B cell (primary cell): ENCODE results near the gene ARL9. TPM values are rescaled to one million over a fixed set of nuclear protein-coding genes. Genes with fewer than 3 reads are reported as not detected.

Experiments used
- ATAC-seq: fragments of 200-7000 bp; cut with Tn5 transposase; one replicate; pipeline ENCODE4 v1.10.0; 2021; ENCODE audit warnings: low read depth, mild to moderate bottlenecking, moderate number of reproducible peaks, moderate library complexity
- CTCF ChIA-PET: fragments of 350-600 bp; sonication (Branson Sonifier 250); formaldehyde crosslinking; loops from one replicate; lab custom pipeline; 2021; ENCODE audit warnings: antibody characterized with exemption, inconsistent platforms; lab: Charles Lee
- POLR2A ChIA-PET: fragments of 350-600 bp; sonication (Branson Sonifier 250); formaldehyde crosslinking; loops from one replicate; lab custom pipeline; 2021; ENCODE audit warnings: antibody characterized with exemption; lab: Charles Lee
- DNase-seq: peaks from one replicate; pipeline ENCODE4 v3.0.0; 2013
- H2AFZ ChIP-seq: 2 replicates; pipeline ENCODE4 v1.6.1; 2012; ENCODE audit warnings: mild to moderate bottlenecking, low read depth, low read length; ENCODE audit not compliant: insufficient read depth, poor library complexity, severe bottlenecking
- H3K27ac ChIP-seq, 2 donors: 1 replicate in 1 of 2; 2 replicates in 1 of 2; pipeline ENCODE4 v1.5.1; 2012 to 2013; ENCODE audit warnings: low read length in 2 of 2, mild to moderate bottlenecking in 2 of 2, moderate library complexity in 1 of 2
- H3K27me3 ChIP-seq, 4 experiments: fragments of 200-600 bp in 1 of 4; sonication (generic) in 1 of 4; replicated peaks in 1 of 4; 1 replicate in 2 of 4; 2 replicates in 2 of 4; pipeline versions ENCODE4 v1.6.1 to v1.7.0; 2013 to 2016; ENCODE audit warnings: low read length in 3 of 4, mild to moderate bottlenecking in 2 of 4, mixed read lengths in 1 of 4, moderate library complexity in 1 of 4; ENCODE audit not compliant: insufficient read depth in 4 of 4, control insufficient read depth in 3 of 4; ENCODE audit errors: control extremely low read depth in 1 of 4
- H3K36me3 ChIP-seq, 2 experiments: replicated peaks in 1 of 2; 1 replicate in 1 of 2; 2 replicates in 1 of 2; pipeline versions ENCODE4 v1.6.1 to v1.7.1; 2013; ENCODE audit warnings: low read length in 1 of 2; ENCODE audit not compliant: insufficient read depth in 2 of 2, control insufficient read depth in 1 of 2; ENCODE audit errors: control extremely low read depth in 1 of 2, extremely low read depth in 1 of 2
- H3K4me1 ChIP-seq, 2 donors: fragments of 200-600 bp in 1 of 2; sonication (generic) in 1 of 2; 1 replicate in 1 of 2; 2 replicates in 1 of 2; pipeline versions ENCODE4 v1.5.1 to v1.6.1; 2013 to 2017; ENCODE audit warnings: low read length in 2 of 2; ENCODE audit not compliant: control insufficient read depth in 2 of 2, insufficient read depth in 2 of 2
- H3K4me2 ChIP-seq: replicated peaks from 2 replicates; pipeline ENCODE3; 2012; ENCODE audit warnings: mild to moderate bottlenecking, low read depth, low read length; ENCODE audit not compliant: poor library complexity, severe bottlenecking
- H3K4me3 ChIP-seq, 5 experiments: fragments of 200-600 bp in 1 of 5; sonication (generic) in 1 of 5; 1 replicate in 3 of 5; 2 replicates in 2 of 5; pipeline versions ENCODE4 v1.5.1 to v1.7.0; 2011 to 2016; ENCODE audit warnings: low read length in 4 of 5, mild to moderate bottlenecking in 4 of 5, low read depth in 2 of 5, control low read depth in 1 of 5, moderate library complexity in 1 of 5; ENCODE audit not compliant: insufficient read depth in 1 of 5; ENCODE audit errors: control extremely low read depth in 1 of 5, extremely low read depth in 1 of 5
- H3K79me2 ChIP-seq: fragments of 200-600 bp; sonication (generic); one replicate; pipeline ENCODE4 v1.6.0; 2016; ENCODE audit warnings: low read length; ENCODE audit not compliant: control insufficient read depth, insufficient read depth
- H3K9ac ChIP-seq: fragments of 200-600 bp; sonication (generic); 2 replicates; pipeline ENCODE4 v1.6.1; 2017; ENCODE audit warnings: mild to moderate bottlenecking, low read length, moderate library complexity
- H3K9me3 ChIP-seq, 3 donors: one replicate each; pipeline versions ENCODE4 v1.6.1 to v1.7.1; 2013; ENCODE audit warnings: low read length in 2 of 3; ENCODE audit not compliant: control insufficient read depth in 2 of 3, insufficient read depth in 1 of 3; ENCODE audit errors: control extremely low read depth in 1 of 3
- H4K20me1 ChIP-seq: 2 replicates; pipeline ENCODE4 v1.6.0; 2012; ENCODE audit warnings: mild to moderate bottlenecking, low read length; ENCODE audit not compliant: insufficient read depth, control insufficient read depth, poor library complexity, severe bottlenecking
- H3K27ac Mint-ChIP-seq: one replicate; pipeline ENCODE4 v1.8.0; 2021; ENCODE audit warnings: mixed read lengths
- H3K27me3 Mint-ChIP-seq: one replicate; pipeline ENCODE4 v1.8.0; 2021; ENCODE audit warnings: mixed read lengths
- H3K4me1 Mint-ChIP-seq: one replicate; pipeline ENCODE4 v1.8.0; 2021; ENCODE audit warnings: mixed read lengths
- H3K4me3 Mint-ChIP-seq: one replicate; pipeline ENCODE4 v1.8.0; 2021; ENCODE audit warnings: mixed read lengths
- H3K9me3 Mint-ChIP-seq: one replicate; pipeline ENCODE4 v1.8.0; 2022; ENCODE audit warnings: mixed read lengths; ENCODE audit not compliant: insufficient read depth
- CTCF ChIP-seq: fragments of 200-600 bp; IDR thresholded peaks from one replicate; pipeline ENCODE4 v1.8.0; 2022; ENCODE audit warnings: antibody characterized with exemption, mild to moderate bottlenecking
- EZH2 ChIP-seq: IDR thresholded peaks from 2 replicates; pipeline ENCODE4 v1.6.1; 2012; ENCODE audit warnings: borderline replicate concordance, low read depth, mild to moderate bottlenecking, moderate library complexity, low read length; ENCODE audit not compliant: insufficient read depth, poor library complexity, severe bottlenecking
- WGBS: methylation state at CpG from one replicate; pipeline ENCODE4 v1.1.5; 2013; ENCODE audit warnings: missing lambda C conversion rate; ENCODE audit not compliant: insufficient coverage; 5-methylcytosine and 5-hydroxymethylcytosine counted together
- intact Hi-C: fragments of 100-400 bp; cut with micrococcal nuclease; formaldehyde crosslinking; loops from one replicate; pipeline ENCODE4 v1.10.0; 2022
- polyA plus RNA-seq: library from polyadenylated mRNA; depleted of rRNA; stranded (reverse); fragments of >200 nt; gene quantifications from 2 replicates; pipeline ENCODE4 v1.2.3, GENCODE V29; 2012
- total RNA-seq, 2 donors: library from RNA; stranded (reverse); fragments of 120-200 nt in 1 of 2; gene quantifications; 1 replicate in 1 of 2; 2 replicates in 1 of 2; pipeline versions ENCODE4 v1.2.3 to v1.2.4, GENCODE V29; 2013 to 2022

Gene ARL9
- total and polyA plus RNA-seq, 2 donors (not counting 1 experiment from before 2014, with no cell fraction given): 0.17 TPM; not detected in 1

GRCh38 chr4:56544573-56545131 is 39.1 kb downstream of the ARL9 start:
- Mint-ChIP-seq H3K27ac (peak overlapping the region; percentile 53), H3K4me3 (peak overlapping the region; percentile 77), H3K4me1 (peaks cover 12% of the 10 kb centered on the region), H3K9me3 (no peaks in the 10 kb centered on the region), H3K27me3 (peaks cover 13% of the 10 kb centered on the region)
- TF ChIP-seq CTCF: peak; percentile 99
- no peak for TF ChIP-seq EZH2
- Histone ChIP-seq H4K20me1 (no peaks in the 10 kb centered on the region), H3K9ac (peak overlapping the region; percentile 21), H3K4me3 (peak overlapping the region in 4 of 5 experiments; percentile 17 to 45 (median 38)), H3K79me2 (no peaks in the 10 kb centered on the region), H3K4me2 (peak overlapping the region; percentile 65), H3K4me1 (peaks cover 7% of the 10 kb centered on the region in 2 donors), H3K9me3 (no peaks in the 10 kb centered on the region), H3K36me3 (no peaks in the 10 kb centered on the region), H3K27me3 (peaks cover 0 to 5% (median 3%) of the 10 kb centered on the region in 4 experiments), H3K27ac (no peak overlapping the region), H2AFZ (peak overlapping the region; percentile 67)
- CTCF ChIA-PET: interaction anchor here (0.7 to 2.9 kb wide), 19 partner anchors 12 to 292 kb away, joined by 3 to 29 read pairs (median 3); partner anchors contain the start of genes AASDH and PPAT
- WGBS: 3% methylated on average over 31 of the region's 33 CpGs
- peak; percentile 88 for DNase-seq
- ATAC-seq: peak; percentile 100
- POLR2A ChIA-PET: interaction anchor here (0.5 to 1.0 kb wide), 2 partner anchors 259 to 998 kb away, joined by 3 to 4 read pairs; partner anchors contain the start of gene CLOCK
- intact Hi-C loops: loop anchor here (1.0 to 5.0 kb wide), 6 partner anchors 14 to 597 kb away; partner anchors contain the start of genes CEP135 and SRP72

GRCh38 chr4:56550642-56551041 is 45.1 kb downstream of the ARL9 start:
- Histone ChIP-seq H3K4me3 (no peak overlapping the region), H3K27ac (no peak overlapping the region), H3K27me3 (no peaks in the 10 kb centered on the region), H3K79me2 (no peaks in the 10 kb centered on the region), H3K9ac (no peak overlapping the region), H3K4me2 (no peak overlapping the region), H4K20me1 (no peaks in the 10 kb centered on the region), H3K9me3 (no peaks in the 10 kb centered on the region), H2AFZ (no peak overlapping the region), H3K36me3 (no peaks in the 10 kb centered on the region), H3K4me1 (no peaks in the 10 kb centered on the region)
- ChIA-PET CTCF (interaction anchor here (0.7 kb wide), 1 partner anchor 557 kb away, joined by 3 read pairs; no protein-coding TSS in a partner anchor), POLR2A (no interaction called here)
- intact Hi-C loops: no loop called here
- 100% methylated on average over 2 of the region's 8 CpGs for WGBS
- Mint-ChIP-seq H3K27ac (no peak overlapping the region), H3K27me3 (peaks cover 3% of the 10 kb centered on the region), H3K9me3 (no peaks in the 10 kb centered on the region), H3K4me3 (no peak overlapping the region), H3K4me1 (no peaks in the 10 kb centered on the region)
- DNase-seq: no peak
- no peak for ATAC-seq
- TF ChIP-seq EZH2: no peak
- TF ChIP-seq CTCF: no peak
